HG03280 (cell line): ENCODE measurements around the gene FAM25C.
"Not testable (repeated sequence)": the region's sequence is repeated elsewhere in the genome, so short reads cannot be mapped to it uniquely, and the experiment has no call there.

Source experiments
- ATAC-seq: cut with Tn5 transposase; IDR thresholded peaks from one replicate; pipeline ENCODE4 v1.9.1; 2021; ENCODE audit warnings: mild to moderate bottlenecking, moderate library complexity; ENCODE audit not compliant: unreplicated experiment

FAM25C gene

DNA sequence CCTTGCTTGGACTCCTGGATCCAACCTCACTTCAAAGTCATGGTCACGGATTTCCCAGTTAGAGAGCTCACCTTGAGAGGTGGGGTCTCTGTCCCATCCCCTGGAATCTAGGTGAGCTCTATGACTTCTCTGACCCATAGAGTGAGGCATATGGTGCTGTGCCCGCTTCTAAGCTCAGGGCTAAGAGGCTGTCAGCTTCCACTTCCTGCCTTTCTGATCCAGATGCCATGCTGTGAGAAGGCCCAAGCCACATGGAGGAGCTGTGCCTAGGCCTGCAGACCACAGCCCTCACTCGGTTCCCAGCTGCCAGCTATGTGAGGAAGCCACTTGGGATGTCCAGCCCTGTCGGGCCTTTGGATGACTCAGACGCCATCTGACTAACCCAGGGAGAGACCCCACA is 39.9 kb downstream of the FAM25C start:
- not testable (repeated sequence) for ATAC-seq

DNA sequence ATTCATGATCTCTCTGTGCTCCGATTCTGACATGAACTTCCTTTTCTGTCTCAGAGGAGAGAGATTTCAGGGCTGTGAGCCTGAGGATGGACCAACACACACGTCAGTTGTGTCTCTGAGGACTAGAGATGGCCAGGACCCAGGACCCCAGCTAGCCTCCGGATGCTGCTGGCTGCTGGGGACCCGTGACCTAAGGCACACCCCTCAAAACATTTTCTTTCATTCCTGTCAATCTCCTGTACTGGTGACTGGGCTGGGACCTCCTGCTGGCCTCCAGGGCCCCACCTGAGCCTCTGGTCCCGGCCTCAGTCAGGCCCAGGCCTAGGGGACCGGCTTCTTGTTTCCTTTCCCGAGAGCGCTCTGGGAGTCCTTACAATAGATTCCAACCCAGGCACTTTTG is 42.4 kb downstream of the FAM25C start:
- not testable (repeated sequence) for ATAC-seq

DNA sequence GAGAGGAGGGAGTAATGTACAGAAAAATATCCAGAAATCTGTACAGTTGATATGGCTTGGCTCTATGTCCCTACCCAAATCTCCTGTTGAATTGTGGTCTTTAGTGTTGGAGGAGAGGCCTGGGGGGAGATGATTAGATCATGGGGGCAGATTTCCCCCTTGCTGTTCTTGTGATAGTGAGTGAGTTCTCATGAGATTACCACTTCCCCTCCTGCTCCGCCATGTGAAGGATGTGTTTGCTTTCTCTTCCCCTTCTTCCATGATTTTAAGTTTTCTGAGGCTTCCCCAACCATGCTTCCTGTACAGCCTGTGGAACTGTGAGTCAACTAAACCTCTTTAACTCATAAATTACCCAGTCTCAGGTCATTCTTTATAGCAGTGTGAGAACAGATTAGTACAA is 52.2 kb downstream of the FAM25C start:
- ATAC-seq = not testable (repeated sequence)
